Right atrium auricular region (tissue), 2 donors: ENCODE data around the gene FNDC7. TPM values are rescaled to one million over a fixed set of nuclear protein-coding genes. Genes with fewer than 3 reads are reported as not detected.
A peak's percentile ranks its signal among the peaks of the same experiment; 100 is the strongest.
"Not testable (repeated sequence)": the region's sequence is repeated elsewhere in the genome, so short reads cannot be mapped to it uniquely, and the experiment has no call there.

Experiments
- DNase-seq: peaks from one replicate; pipeline ENCODE4 v3.0.0-alpha.2; 2019; ENCODE audit warnings: low spot score
- H3K27ac ChIP-seq, 2 donors: fragments of 200-600 bp; sonication (generic); 1 replicate in 1 of 2; 2 replicates in 1 of 2; pipeline ENCODE4 v1.5.1; 2016 to 2019
- H3K27me3 ChIP-seq, 2 donors: fragments of 200-600 bp; sonication (generic); one replicate each; pipeline versions ENCODE4 v1.5.1 to v1.6.0; 2017 to 2019
- H3K36me3 ChIP-seq: fragments of 200-600 bp; sonication (generic); one replicate; pipeline ENCODE4 v1.5.1; 2016
- H3K4me1 ChIP-seq, 2 donors: fragments of 200-600 bp; sonication (generic); one replicate each; pipeline versions ENCODE4 v1.5.1 to v1.6.0; 2017 to 2019
- H3K4me3 ChIP-seq, 2 donors: fragments of 200-600 bp; sonication (generic); 1 replicate in 1 of 2; 2 replicates in 1 of 2; pipeline ENCODE4 v1.5.1; 2017 to 2019; ENCODE audit warnings: mild to moderate bottlenecking in 1 of 2, moderate library complexity in 1 of 2
- H3K9me3 ChIP-seq, 2 donors: fragments of 200-600 bp; sonication (generic); one replicate each; pipeline ENCODE4 v1.5.1; 2019
- total RNA-seq, 2 donors: library from RNA; depleted of rRNA; stranded (reverse); fragments of >200 nt; gene quantifications; one replicate each; pipeline ENCODE4 v1.1.0, GENCODE V29; 2016
- TF ChIP-seq, protein P1 (sequence below), 2 donors: fragments of 200-600 bp; sonication (generic); IDR thresholded peaks; one replicate each; pipeline ENCODE4 v1.5.1; 2019; ENCODE audit warnings: antibody characterized with exemption in 2 of 2

FNDC7 gene
- total RNA-seq, 2 donors from 2014 or later = not detected

DNA sequence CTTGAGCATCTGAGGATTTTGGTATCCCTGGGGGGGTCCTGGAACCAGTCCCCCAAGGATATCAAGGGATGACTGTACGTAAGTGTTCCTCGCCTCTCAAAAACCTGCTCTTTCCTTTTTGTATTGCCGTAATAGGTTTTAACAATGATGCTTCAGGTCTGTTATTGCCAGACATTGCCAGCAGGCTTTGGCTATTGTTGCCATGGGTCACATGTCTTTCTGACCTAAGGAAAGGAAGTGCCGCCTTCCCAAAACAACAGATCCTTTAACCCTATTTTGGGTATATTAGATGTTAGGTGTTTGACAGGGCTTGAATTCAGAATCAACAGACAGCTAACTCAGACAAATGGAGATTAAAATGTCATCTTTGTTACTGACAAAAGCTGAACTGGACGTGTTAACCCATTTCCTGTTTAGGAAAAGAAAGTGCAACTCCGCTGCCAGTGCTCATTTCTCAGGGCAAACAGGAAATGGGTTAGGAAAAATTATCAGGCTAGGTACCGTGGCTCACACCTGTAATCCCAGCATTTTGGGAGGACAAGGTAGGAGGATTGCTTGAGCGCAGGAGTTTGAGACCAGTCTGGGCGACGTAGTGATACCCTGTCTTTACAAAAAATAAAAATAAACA, 33.0 kb upstream of the FNDC7 start:
- H3K36me3 ChIP-seq = no peaks in the 10 kb centered on the region
- H3K4me1 ChIP-seq = no peaks in the 10 kb centered on the region
- no peaks in the 10 kb centered on the region for H3K9me3 ChIP-seq
- no peak overlapping the region for H3K27ac ChIP-seq
- no peak for DNase-seq
- TF ChIP-seq, protein P1, sequence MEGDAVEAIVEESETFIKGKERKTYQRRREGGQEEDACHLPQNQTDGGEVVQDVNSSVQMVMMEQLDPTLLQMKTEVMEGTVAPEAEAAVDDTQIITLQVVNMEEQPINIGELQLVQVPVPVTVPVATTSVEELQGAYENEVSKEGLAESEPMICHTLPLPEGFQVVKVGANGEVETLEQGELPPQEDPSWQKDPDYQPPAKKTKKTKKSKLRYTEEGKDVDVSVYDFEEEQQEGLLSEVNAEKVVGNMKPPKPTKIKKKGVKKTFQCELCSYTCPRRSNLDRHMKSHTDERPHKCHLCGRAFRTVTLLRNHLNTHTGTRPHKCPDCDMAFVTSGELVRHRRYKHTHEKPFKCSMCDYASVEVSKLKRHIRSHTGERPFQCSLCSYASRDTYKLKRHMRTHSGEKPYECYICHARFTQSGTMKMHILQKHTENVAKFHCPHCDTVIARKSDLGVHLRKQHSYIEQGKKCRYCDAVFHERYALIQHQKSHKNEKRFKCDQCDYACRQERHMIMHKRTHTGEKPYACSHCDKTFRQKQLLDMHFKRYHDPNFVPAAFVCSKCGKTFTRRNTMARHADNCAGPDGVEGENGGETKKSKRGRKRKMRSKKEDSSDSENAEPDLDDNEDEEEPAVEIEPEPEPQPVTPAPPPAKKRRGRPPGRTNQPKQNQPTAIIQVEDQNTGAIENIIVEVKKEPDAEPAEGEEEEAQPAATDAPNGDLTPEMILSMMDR (IDR thresholded peaks at IDR 0.05) = no peak
- no peaks in the 10 kb centered on the region for H3K27me3 ChIP-seq
- H3K4me3 ChIP-seq = peak overlapping the region; percentile 4 to 14

DNA sequence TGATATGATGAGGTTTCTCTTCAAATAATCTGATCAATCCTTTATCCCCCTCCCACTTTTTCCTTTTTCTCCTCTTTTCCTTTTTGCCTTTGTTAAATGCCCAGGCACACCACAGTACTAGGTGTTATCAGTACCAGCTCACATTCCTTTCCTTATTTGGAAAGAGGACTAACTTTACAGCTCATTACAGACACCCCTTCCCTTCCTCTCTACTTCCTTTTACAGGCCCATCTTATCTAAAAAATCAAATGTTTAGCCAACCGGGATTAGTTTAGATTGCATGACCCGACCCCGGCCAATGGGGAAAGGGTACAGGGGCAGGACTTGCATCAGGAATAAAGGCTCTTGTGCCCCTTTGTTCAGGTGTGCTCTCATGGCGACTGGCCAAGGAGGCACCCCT, 31.0 kb upstream of the FNDC7 start:
- H3K27me3 ChIP-seq, H3K36me3 ChIP-seq, H3K4me1 ChIP-seq, H3K27ac ChIP-seq, DNase-seq, H3K4me3 ChIP-seq, H3K9me3 ChIP-seq: not testable (repeated sequence)

DNA sequence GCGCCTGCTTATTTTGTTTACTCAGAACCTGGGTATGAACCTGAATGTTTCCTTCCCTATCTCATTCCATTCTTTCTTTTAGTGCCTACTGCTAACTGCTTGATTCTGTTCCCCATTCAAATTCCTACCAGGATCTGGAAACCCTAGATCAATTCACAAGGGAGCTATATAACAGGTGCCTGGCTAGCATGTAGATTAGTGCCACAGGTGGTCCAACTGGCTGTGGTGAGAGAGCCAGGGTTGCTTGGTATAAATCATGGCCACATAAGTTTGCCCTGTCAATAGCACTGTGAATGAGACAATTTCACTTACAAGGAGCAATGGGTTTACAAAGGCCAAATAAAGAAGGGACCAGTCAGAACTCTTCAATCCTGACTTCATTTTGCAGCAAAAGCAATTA, 27.2 kb upstream of the FNDC7 start:
- no peaks in the 10 kb centered on the region for H3K9me3 ChIP-seq
- H3K4me1 ChIP-seq = peaks cover 0 to 4% of the 10 kb centered on the region in 2 donors
- no peaks in the 10 kb centered on the region for H3K36me3 ChIP-seq
- no peak for DNase-seq
- H3K4me3 ChIP-seq = no peak overlapping the region
- H3K27ac ChIP-seq = no peak overlapping the region
- TF ChIP-seq, protein P1 (IDR thresholded peaks at IDR 0.05) = no peak
- no peaks in the 10 kb centered on the region for H3K27me3 ChIP-seq

DNA sequence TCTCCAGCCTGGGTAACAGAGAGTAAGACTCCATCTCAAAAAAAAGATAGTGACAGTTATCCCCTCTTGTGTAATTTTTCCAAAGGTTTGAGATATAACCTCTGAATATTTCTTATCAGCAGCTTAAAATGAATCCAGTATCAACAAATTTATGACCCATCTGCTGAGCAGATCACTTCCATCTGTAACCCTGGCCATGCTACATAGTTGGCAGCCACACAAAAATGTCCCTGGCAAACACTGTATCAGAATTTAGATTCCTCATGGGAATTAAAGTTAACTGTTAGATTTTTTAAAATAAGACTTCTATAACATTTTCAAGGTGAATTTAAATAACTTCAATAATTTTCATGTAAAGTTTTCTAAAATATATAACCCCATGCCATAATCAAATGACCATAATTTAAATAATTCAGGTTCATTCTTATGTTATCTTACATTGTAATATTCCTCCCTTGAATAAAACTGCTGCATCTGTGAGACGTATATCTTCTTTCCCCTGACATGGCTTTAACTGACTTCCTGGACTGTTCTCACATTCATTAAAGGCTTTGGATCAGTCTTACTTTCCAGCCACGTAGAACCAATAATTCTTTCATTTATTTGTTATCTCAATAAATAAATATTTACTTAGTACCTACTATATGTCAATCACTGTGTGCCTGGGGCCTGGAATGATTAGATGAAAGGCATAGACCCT, 25.9 kb upstream of the FNDC7 start:
- no peak overlapping the region for H3K4me3 ChIP-seq
- TF ChIP-seq, protein P1 (IDR thresholded peaks at IDR 0.05) = no peak
- no peak overlapping the region for H3K27ac ChIP-seq
- DNase-seq = no peak
- H3K4me1 ChIP-seq = peaks cover 0 to 11% of the 10 kb centered on the region in 2 donors
- H3K27me3 ChIP-seq = no peaks in the 10 kb centered on the region
- no peaks in the 10 kb centered on the region for H3K9me3 ChIP-seq
- H3K36me3 ChIP-seq = no peaks in the 10 kb centered on the region

DNA sequence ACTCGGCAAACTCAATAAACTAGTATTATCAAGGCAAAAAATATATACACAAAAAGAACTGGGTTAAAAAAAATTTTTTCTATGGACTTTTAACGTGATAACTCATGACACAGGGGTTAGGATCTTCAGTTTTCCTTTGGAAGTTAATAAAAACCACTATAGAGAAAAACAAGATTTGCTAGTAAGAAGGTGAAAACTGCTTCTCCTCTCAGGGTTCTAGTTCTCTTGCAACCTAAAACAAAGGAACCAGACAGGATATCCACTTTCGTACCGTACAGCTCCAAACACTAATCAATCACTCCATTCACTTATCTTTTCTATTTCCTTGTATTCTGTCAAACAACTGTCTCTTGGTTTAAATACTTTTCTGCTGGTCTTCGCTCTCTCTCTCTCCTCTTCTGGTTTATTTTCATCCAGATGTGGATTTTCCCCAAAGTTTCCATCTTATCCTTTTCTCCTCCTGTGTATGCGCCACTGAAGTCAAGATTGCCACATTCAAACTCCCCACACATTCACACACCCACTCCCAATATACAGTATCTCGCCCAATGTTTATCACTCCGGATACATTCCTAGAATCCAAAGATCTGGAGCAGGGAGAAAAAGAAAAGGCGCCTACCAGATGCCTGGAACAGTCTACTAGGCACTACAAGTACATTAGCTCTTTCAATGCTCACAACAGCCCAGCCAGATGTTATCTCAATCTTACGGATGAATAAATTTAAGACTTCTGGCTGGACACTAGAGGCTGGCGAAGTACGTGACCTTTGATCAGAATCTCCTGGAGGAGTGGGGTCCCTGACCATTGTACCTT, 21.4 kb upstream of the FNDC7 start:
- H3K4me1 ChIP-seq = peaks cover 0 to 34% of the 10 kb centered on the region in 2 donors
- no peaks in the 10 kb centered on the region for H3K27me3 ChIP-seq

More for the DNA sequence above, 21.4 kb upstream of the FNDC7 start:
- H3K36me3 ChIP-seq = peaks cover 7% of the 10 kb centered on the region
- H3K4me3 ChIP-seq = peak overlapping the region; percentile 85 to 89
- H3K27ac ChIP-seq = peak overlapping the region; percentile 96 to 98
- no peak for DNase-seq
- TF ChIP-seq, protein P1 (IDR thresholded peaks at IDR 0.05) = no peak
- no peaks in the 10 kb centered on the region for H3K9me3 ChIP-seq
